Liver (tissue), 9 donors: ENCODE results near the gene ZFP91. TPM values are rescaled to one million over a fixed set of nuclear protein-coding genes. Genes with fewer than 3 reads are reported as not detected.

Source experiments
- DNase-seq: peaks from one replicate; pipeline ENCODE4 v3.0.0-alpha.2; 2017; ENCODE audit warnings: low spot score
- H3K27ac ChIP-seq, 2 donors: one replicate each; pipeline ENCODE4 v1.7.0; 2013; ENCODE audit warnings: inconsistent platforms in 2 of 2, low read length in 2 of 2, control low read depth in 1 of 2, low read depth in 1 of 2, mild to moderate bottlenecking in 1 of 2
- H3K27me3 ChIP-seq, 4 donors: one replicate each; pipeline versions ENCODE4 v1.6.1 to v1.7.0; 2013; ENCODE audit warnings: low read length in 3 of 4, inconsistent platforms in 1 of 4, mild to moderate bottlenecking in 1 of 4, moderate library complexity in 1 of 4; ENCODE audit not compliant: control insufficient read depth in 4 of 4, insufficient read depth in 4 of 4
- H3K36me3 ChIP-seq, 4 donors: one replicate each; pipeline versions ENCODE4 v1.6.1 to v1.7.0; 2013; ENCODE audit warnings: low read length in 3 of 4, mild to moderate bottlenecking in 3 of 4, low read depth in 1 of 4, moderate library complexity in 1 of 4; ENCODE audit not compliant: control insufficient read depth in 4 of 4, insufficient read depth in 3 of 4
- H3K4me1 ChIP-seq, 4 donors: one replicate each; pipeline versions ENCODE4 v1.6.1 to v1.7.0; 2013; ENCODE audit warnings: low read length in 3 of 4, mild to moderate bottlenecking in 3 of 4, moderate library complexity in 1 of 4; ENCODE audit not compliant: control insufficient read depth in 4 of 4, insufficient read depth in 4 of 4
- H3K4me3 ChIP-seq, 3 donors: one replicate each; pipeline versions ENCODE4 v1.6.1 to v1.7.0; 2013; ENCODE audit warnings: low read length in 3 of 3, control low read depth in 1 of 3, low read depth in 1 of 3, mild to moderate bottlenecking in 1 of 3
- H3K9ac ChIP-seq, 2 donors: one replicate each; pipeline ENCODE4 v1.7.0; 2013; ENCODE audit warnings: low read length in 2 of 2, mild to moderate bottlenecking in 2 of 2, moderate library complexity in 2 of 2, control low read depth in 1 of 2, low read depth in 1 of 2
- H3K9me3 ChIP-seq, 4 donors: one replicate each; pipeline versions ENCODE4 v1.6.1 to v1.7.0; 2013; ENCODE audit warnings: low read length in 3 of 4; ENCODE audit not compliant: control insufficient read depth in 4 of 4
- EGR1 ChIP-seq, 2 donors: IDR thresholded peaks; 2 replicates each; pipeline ENCODE4 v1.6.1; 2016 to 2018; ENCODE audit warnings: antibody characterized with exemption in 2 of 2, low read depth in 2 of 2
- FOXA1 ChIP-seq: IDR thresholded peaks from 2 replicates; pipeline ENCODE4 v1.6.1; 2016; ENCODE audit warnings: antibody characterized with exemption
- FOXA2 ChIP-seq: IDR thresholded peaks from 2 replicates; pipeline ENCODE4 v1.6.1; 2016; ENCODE audit warnings: antibody characterized with exemption
- GABPA ChIP-seq, 2 donors: IDR thresholded peaks in 1 of 2; conservative IDR thresholded peaks in 1 of 2; 2 replicates each; pipeline ENCODE4 v1.6.1; 2016; ENCODE audit warnings: antibody characterized with exemption in 2 of 2, mild to moderate bottlenecking in 1 of 2, moderate library complexity in 1 of 2
- HNF4A ChIP-seq, 2 donors: conservative IDR thresholded peaks; 2 replicates each; pipeline ENCODE4 v1.6.1; 2016; ENCODE audit warnings: antibody characterized with exemption in 2 of 2, mild to moderate bottlenecking in 2 of 2
- HNF4G ChIP-seq: IDR thresholded peaks from 2 replicates; pipeline ENCODE4 v1.6.1; 2016; ENCODE audit warnings: antibody characterized with exemption
- JUND ChIP-seq, 2 donors: IDR thresholded peaks; 2 replicates each; pipeline ENCODE4 v1.6.1; 2016; ENCODE audit warnings: antibody characterized with exemption in 2 of 2
- RAD21 ChIP-seq, 2 donors: IDR thresholded peaks; 2 replicates each; pipeline ENCODE4 v1.6.1; 2016; ENCODE audit warnings: antibody characterized with exemption in 2 of 2, mild to moderate bottlenecking in 2 of 2
- SP1 ChIP-seq: IDR thresholded peaks from 2 replicates; pipeline ENCODE4 v1.6.1; 2018; ENCODE audit warnings: antibody characterized with exemption, mild to moderate bottlenecking
- TAF1 ChIP-seq: conservative IDR thresholded peaks from 2 replicates; pipeline ENCODE4 v1.6.1; 2016; ENCODE audit warnings: antibody characterized with exemption, mild to moderate bottlenecking
- WGBS: extraction: QIAGEN DNeasy Blood & Tissue Kit; methylation state at CpG from one replicate; pipeline ENCODE4 v1.1.7; 2013; 5-methylcytosine and 5-hydroxymethylcytosine counted together
- polyA plus RNA-seq, 2 donors: library from polyadenylated mRNA; stranded (reverse) in 1 of 2; unstranded in 1 of 2; fragments of 200-250 nt in 1 of 2; fragments of >200 nt in 1 of 2; fragmentation: Nextera tagmentation in 1 of 2; extraction: Ambion mirVana in 1 of 2; gene quantifications; one replicate each; pipeline versions ENCODE4 v1.2.1 to v1.2.3, GENCODE V29; 2013 to 2015
- total RNA-seq, 2 donors: library from RNA; depleted of rRNA; stranded (reverse); fragments of >200 nt; gene quantifications; one replicate each; pipeline ENCODE4 v1.2.3, GENCODE V29; 2014
- TF ChIP-seq, protein P1 (sequence below): IDR thresholded peaks from 2 replicates; pipeline ENCODE4 v1.6.1; 2016; ENCODE audit warnings: antibody characterized with exemption
- TF ChIP-seq, protein P2 (sequence below): fragments of 150-350 bp; IDR thresholded peaks from 2 replicates; pipeline ENCODE4 v1.5.1; 2017; ENCODE audit warnings: improper control_type of control experiment, low read depth, low read length; ENCODE audit not compliant: missing input control
- TF ChIP-seq, protein P3 (sequence below): IDR thresholded peaks from 2 replicates; pipeline ENCODE4 v1.6.1; 2016; ENCODE audit warnings: antibody characterized with exemption
- TF ChIP-seq, protein P4 (sequence below): IDR thresholded peaks from 2 replicates; pipeline ENCODE4 v1.6.1; 2016; ENCODE audit warnings: antibody characterized with exemption, mild to moderate bottlenecking
- TF ChIP-seq, protein P5 (sequence below): IDR thresholded peaks from 2 replicates; pipeline ENCODE4 v1.6.1; 2016; ENCODE audit warnings: antibody characterized with exemption
- donor health status: healthy.
- donor health status: healthy.
- donor health status: healthy.
- donor health status: healthy.
- donor health status: healthy.

Gene ZFP91
- total and polyA plus RNA-seq, 4 donors, result 8.9 to 27.8 (median 20.0) TPM

DNA sequence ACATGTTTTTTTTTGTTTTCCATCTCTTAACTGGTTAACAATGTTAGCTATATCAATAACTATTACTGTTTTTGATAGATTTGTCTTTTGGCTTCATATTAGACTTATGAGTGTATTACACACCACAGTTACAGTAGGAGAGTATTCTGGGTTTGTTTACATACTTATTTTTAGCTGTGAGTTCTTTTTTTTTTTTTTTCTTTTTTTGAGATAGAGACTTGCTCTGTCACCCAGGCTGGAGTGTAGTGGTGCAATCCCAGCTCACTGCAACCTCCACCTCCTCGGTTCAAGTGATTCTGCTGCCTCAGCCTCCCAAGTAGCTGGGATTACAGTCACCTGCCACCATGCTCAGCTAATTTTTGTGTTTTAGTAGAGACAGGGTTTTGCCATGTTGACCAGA, 71.6 kb downstream of the ZFP91 start:
- Histone ChIP-seq H3K27ac (no peak overlapping the region), H3K36me3 (no peaks in the 10 kb centered on the region), H3K9ac (no peak overlapping the region), H3K27me3 (no peaks in the 10 kb centered on the region), H3K4me1 (peaks cover 2 to 6% (median 4%) of the 10 kb centered on the region in 4 donors), H3K4me3 (no peak overlapping the region), H3K9me3 (no peaks in the 10 kb centered on the region)
- DNase-seq, result no peak
- no peak for TF ChIP-seq GABPA (IDR thresholded peaks at IDR 0.05 in 1 of 2, conservative IDR thresholded peaks at IDR 0.05 in 1 of 2)
- TF ChIP-seq, protein P1, sequence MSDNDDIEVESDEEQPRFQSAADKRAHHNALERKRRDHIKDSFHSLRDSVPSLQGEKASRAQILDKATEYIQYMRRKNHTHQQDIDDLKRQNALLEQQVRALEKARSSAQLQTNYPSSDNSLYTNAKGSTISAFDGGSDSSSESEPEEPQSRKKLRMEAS, result no peak
- no peak for TF ChIP-seq EGR1 (IDR thresholded peaks at IDR 0.05; ENCODE audit: low read depth in 2 of 2)
- TF ChIP-seq TAF1, result no peak
- no peak for TF ChIP-seq HNF4A (conservative IDR thresholded peaks at IDR 0.05)
- TF ChIP-seq FOXA1, result no peak
- no peak for TF ChIP-seq FOXA2
- TF ChIP-seq RAD21 (IDR thresholded peaks at IDR 0.05), result no peak
- TF ChIP-seq, protein P2, sequence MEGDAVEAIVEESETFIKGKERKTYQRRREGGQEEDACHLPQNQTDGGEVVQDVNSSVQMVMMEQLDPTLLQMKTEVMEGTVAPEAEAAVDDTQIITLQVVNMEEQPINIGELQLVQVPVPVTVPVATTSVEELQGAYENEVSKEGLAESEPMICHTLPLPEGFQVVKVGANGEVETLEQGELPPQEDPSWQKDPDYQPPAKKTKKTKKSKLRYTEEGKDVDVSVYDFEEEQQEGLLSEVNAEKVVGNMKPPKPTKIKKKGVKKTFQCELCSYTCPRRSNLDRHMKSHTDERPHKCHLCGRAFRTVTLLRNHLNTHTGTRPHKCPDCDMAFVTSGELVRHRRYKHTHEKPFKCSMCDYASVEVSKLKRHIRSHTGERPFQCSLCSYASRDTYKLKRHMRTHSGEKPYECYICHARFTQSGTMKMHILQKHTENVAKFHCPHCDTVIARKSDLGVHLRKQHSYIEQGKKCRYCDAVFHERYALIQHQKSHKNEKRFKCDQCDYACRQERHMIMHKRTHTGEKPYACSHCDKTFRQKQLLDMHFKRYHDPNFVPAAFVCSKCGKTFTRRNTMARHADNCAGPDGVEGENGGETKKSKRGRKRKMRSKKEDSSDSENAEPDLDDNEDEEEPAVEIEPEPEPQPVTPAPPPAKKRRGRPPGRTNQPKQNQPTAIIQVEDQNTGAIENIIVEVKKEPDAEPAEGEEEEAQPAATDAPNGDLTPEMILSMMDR, result no peak
- TF ChIP-seq JUND (IDR thresholded peaks at IDR 0.05), result no peak
- TF ChIP-seq, protein P3, sequence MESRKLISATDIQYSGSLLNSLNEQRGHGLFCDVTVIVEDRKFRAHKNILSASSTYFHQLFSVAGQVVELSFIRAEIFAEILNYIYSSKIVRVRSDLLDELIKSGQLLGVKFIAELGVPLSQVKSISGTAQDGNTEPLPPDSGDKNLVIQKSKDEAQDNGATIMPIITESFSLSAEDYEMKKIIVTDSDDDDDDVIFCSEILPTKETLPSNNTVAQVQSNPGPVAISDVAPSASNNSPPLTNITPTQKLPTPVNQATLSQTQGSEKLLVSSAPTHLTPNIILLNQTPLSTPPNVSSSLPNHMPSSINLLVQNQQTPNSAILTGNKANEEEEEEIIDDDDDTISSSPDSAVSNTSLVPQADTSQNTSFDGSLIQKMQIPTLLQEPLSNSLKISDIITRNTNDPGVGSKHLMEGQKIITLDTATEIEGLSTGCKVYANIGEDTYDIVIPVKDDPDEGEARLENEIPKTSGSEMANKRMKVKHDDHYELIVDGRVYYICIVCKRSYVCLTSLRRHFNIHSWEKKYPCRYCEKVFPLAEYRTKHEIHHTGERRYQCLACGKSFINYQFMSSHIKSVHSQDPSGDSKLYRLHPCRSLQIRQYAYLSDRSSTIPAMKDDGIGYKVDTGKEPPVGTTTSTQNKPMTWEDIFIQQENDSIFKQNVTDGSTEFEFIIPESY, result no peak
- TF ChIP-seq, protein P4, sequence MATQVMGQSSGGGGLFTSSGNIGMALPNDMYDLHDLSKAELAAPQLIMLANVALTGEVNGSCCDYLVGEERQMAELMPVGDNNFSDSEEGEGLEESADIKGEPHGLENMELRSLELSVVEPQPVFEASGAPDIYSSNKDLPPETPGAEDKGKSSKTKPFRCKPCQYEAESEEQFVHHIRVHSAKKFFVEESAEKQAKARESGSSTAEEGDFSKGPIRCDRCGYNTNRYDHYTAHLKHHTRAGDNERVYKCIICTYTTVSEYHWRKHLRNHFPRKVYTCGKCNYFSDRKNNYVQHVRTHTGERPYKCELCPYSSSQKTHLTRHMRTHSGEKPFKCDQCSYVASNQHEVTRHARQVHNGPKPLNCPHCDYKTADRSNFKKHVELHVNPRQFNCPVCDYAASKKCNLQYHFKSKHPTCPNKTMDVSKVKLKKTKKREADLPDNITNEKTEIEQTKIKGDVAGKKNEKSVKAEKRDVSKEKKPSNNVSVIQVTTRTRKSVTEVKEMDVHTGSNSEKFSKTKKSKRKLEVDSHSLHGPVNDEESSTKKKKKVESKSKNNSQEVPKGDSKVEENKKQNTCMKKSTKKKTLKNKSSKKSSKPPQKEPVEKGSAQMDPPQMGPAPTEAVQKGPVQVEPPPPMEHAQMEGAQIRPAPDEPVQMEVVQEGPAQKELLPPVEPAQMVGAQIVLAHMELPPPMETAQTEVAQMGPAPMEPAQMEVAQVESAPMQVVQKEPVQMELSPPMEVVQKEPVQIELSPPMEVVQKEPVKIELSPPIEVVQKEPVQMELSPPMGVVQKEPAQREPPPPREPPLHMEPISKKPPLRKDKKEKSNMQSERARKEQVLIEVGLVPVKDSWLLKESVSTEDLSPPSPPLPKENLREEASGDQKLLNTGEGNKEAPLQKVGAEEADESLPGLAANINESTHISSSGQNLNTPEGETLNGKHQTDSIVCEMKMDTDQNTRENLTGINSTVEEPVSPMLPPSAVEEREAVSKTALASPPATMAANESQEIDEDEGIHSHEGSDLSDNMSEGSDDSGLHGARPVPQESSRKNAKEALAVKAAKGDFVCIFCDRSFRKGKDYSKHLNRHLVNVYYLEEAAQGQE, result no peak
- TF ChIP-seq HNF4G, result no peak
- no peak for TF ChIP-seq SP1
- TF ChIP-seq, protein P5, sequence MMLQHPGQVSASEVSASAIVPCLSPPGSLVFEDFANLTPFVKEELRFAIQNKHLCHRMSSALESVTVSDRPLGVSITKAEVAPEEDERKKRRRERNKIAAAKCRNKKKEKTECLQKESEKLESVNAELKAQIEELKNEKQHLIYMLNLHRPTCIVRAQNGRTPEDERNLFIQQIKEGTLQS, result no peak
- 78% methylated on average over 1 of the region's 1 CpG for WGBS

DNA sequence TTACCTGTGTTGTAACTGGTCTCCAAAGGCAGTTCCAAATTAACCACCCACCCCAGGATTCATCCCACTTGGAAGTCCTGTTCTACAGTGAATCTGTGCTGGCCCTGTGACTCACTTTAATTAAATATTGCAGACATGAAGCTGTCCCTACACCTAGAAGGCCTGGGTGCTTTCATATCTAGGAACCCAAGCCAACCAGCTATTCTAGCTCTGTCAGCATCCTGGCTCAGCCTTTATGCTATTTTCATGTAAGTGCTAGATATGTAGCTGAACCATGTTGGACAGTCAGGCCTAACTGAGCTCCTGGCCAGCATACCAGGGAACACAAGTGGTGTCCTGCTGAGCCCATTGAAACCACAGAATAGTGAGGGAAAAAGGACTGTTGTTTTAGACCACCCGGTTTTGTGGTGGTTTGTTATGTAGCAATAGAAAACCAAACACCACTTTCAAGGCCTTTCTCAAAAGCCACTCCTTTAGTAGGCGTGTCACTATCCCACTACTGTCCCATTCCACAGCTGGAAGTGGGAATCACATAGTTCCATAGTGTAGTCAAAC, 73.9 kb downstream of the ZFP91 start:
- Histone ChIP-seq H3K27ac (no peak overlapping the region), H3K9ac (no peak overlapping the region), H3K36me3 (no peaks in the 10 kb centered on the region), H3K9me3 (no peaks in the 10 kb centered on the region), H3K4me3 (no peak overlapping the region), H3K27me3 (no peaks in the 10 kb centered on the region), H3K4me1 (peaks cover 2 to 6% (median 4%) of the 10 kb centered on the region in 4 donors)
- no peak for TF ChIP-seq SP1
- TF ChIP-seq HNF4G, result no peak
- no peak for TF ChIP-seq TAF1
- TF ChIP-seq FOXA2, result no peak
- TF ChIP-seq, protein P1, result no peak
- no peak for TF ChIP-seq RAD21 (IDR thresholded peaks at IDR 0.05)
- WGBS, result 72% methylated on average over 2 of the region's 2 CpGs
- no peak for DNase-seq
